Activated CD8-positive, alpha-beta memory T cell treated with anti-CD3 and anti-CD28 coated beads, Interleukin-2, amount 50 U/mL, for 48 hours (primary cell): ENCODE measurements around the gene GNAS-AS1.

Source experiments
- DNase-seq: peaks from one replicate; pipeline ENCODE4 v3.0.0-alpha.2; 2020

GNAS-AS1 gene

DNA sequence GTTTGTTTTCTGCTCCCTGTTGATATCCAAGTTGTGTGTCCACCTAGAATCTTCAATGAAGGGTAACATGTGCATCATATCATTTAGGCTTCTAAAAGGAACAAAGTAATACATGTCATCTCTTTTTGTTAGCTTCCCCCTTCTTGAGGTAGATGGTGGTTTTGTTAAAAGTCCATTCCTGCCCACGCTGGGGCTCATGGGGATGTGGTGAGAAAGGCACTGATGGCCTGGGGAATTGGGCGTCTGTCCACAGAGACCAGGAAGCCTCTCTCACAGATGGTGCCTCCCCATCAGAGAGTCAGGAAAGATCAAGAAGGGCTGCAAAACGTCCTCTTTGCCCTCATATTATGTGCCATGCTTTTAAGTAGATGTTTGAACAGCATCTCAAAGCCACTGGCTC lies 34.3 kb upstream of the GNAS-AS1 start:
- no peak for DNase-seq

DNA sequence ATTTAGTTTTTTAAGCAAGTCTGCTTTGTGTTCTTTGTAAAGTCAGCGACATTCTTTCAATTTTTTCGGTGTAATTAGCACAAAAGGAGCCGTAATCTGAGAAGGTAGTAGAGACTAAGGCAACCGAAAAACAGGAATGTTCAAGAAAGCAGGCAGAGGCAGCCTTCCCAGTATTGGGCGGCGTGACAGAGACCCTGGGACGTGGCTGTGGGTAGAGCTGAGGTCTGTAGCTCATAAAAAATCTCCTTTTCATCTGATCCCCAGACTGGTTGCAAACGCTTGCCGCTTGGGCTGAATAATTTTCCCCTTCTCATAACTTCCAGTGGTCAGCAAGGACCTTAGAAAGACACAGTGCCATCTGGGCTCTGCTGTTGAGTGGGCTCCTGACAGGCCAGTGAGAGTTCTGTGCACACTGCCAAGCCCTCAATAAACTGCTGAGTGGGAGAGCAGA lies 32.6 kb upstream of the GNAS-AS1 start:
- DNase-seq = no peak

DNA sequence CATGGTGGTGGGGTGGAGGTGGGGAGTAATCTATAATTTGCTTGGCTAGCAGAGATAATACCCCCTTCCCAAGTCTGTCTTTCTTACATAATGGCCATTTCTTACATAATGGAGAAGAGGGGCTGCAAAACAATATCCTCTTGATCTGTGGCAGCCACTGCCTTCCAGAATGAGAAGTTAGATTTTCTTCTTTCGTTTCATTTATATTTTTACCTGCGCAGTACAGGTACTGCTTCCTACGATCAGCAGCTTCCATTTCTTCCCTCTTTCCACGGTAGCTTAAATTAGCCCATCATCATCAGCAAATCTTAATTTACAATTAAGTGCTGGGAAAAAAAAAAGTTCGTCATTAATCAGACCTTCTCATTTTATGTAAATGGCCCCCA lies 32.0 kb upstream of the GNAS-AS1 start:
- no peak for DNase-seq

DNA sequence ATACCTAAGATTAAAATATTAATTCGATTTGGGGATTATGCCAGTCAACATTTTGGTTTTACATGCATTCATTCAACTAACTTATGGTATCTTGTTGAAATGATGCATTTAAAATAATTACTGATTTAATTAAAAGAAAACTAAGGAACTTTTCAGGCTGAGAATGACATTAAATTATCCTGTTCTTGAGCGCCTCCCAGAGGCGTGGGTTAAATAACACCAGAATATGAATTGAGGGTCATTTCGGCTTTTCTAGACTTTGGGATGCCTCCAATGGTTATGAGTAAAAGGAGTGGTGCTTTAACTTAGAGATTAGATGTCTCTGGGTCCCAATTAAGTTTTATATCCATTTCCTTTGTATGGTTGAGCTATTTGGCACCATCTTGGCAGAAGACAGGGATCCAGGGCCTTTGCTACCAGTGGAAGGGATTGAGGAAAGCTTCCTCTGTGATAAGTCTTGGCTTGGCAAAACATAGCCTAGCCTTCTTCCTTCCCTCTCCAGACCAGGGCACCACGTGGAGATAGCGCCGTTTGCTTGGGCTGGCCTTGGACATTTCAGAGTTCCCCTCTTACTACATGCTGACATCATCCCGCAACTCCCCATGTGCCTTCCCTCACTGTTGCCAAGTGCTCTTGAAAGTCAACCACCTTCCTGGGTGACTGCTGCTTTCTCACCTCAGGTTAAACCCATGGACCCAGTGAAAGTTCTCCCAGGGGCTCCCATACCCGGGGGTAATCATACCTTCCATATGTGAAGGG lies 30.5 kb upstream of the GNAS-AS1 start:
- no peak for DNase-seq

DNA sequence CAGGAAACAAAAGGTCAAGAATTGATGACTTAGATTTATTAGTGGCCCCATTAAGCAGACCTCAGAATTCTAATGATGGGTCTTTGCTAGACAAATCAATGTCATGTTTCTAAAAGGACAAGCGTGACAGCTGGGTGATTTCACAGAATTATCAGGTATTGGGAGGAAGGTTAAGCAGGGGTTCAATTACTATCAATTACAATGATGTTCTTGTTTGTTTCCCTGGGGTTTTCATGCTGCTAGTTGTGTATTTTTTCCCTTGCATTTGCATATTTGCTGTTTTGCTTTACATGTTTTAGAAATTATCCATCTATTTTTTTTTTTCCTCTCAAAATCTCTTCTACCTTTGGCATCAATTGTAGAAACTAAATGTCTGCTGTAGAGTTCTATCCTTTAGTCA lies 29.7 kb upstream of the GNAS-AS1 start:
- DNase-seq = no peak

DNA sequence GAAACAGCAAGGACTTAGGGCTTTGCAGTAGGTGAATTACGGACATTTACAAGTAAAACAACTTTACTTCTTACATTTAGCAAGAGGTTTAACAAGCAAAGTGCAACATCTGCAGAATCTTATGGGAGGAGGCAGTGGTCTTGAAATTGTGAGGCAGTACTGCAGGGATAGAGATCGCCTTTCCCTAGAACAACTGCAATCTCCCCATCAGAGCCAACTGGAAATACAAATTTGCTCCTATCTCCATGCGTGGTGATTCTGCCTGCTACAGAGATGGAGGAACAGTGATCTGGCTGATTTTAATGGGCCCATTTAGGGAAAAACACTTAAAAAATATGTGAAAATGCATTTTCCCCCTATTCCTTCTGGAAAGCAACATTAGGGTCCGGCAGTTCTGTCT lies 27.7 kb upstream of the GNAS-AS1 start:
- no peak for DNase-seq

DNA sequence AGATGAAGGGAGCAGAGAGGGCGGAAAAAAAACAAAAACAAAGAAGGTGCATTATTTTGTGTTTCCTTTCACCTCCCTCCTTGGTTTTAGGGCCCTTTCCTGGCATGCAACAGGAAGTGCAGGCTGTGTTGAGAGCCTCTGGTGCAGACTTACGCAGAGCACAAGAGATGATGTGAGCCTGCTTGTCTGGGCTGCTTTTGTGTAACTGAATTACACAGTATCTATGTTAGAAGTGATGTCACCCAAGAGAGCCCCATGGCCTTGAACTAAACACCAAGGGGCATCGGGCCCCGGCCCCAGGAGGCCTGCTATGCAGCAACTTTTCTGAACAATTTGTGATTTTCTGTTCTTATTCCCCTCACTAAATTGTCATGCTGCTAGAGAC lies 27.3 kb upstream of the GNAS-AS1 start:
- DNase-seq = no peak

DNA sequence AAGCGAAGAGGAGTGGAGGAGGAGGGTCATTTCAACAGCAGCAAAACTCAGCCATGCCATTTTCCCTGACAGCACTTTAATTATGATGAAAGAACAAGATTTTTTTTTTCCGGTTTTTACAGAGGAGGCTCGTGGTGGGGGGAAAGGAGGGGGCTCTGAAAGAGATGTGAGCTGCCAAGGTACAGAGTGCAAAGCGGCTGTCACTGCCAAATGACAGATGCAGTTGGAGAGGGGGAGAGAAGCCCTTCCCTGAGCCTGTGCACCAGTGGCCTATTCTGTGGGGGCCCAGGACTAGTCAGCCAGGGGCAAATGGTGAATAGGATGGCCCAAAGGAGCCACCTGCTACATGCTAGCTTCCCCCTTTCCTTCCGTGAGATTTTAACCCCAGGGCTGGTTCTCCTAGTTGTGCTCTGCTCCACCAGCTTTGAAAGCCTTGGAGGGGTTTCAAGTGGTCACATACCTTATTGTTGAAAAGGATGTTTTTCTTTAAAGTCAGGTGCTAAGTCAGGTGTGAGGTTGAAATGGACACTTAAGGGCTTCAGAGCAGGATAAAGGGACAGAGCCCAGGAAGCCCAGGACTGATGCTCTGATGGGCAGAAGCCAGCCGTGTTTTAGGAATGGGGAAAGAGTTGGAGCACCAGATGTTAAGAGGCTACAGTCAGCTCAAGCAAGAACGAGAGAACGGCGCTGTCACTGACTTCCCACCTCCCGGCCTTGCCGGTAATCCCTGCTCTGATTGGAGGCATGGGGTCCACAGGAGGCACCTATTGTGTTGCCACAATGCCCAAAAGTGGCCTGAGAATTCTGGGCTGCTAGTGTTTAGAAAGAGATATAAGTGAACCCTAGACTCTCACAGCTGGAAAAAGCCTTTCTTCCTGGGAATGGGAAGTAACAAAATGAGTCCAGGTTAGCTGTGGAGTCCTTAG lies 26.6 kb upstream of the GNAS-AS1 start:
- no peak for DNase-seq

DNA sequence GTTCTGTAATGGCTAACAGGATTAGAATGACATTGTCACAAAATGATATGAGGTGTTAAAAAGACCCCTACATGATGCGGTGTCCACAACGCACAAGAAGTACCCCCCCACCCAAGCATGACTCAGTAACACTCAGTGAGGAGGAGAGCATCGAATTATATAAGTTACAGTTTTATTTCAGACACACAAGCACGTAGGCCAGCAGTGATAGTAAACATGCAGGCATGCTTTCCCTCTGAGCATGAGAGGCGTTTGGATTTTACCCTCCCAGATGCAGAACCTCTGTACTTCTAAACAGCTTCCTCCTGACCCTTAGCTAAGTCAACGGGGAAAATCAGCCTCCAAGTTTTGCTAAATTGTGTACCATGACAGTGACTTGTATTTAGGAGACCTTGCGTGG lies 25.7 kb upstream of the GNAS-AS1 start:
- no peak for DNase-seq

DNA sequence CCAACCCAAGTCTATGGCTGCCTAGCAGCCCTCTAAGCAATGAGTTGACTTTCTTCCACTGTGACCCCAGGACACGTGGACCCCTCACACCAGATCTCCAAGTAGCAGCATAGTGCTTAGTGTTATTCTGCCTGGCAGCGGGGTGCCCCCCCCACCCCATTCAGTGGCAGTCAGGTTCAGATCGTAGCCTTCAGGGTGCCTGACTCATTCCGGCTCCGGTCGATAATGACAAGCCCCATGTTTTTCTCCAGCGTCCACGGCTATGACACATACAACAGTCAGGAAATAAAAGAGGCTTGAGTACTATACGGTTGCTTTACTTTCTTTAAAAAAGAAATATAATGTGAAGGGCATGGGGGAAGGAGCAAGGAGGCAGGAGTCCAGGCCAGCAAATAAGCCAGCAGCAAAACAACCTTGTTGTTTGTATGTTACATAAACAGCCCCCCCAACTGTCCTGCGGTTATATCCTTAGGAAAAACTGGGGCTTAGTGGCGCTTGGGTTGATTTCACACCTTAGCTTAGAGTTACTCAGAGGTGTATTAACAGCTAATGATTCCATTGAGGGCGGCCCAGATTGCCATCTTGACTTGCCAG lies 24.9 kb upstream of the GNAS-AS1 start:
- DNase-seq = no peak

DNA sequence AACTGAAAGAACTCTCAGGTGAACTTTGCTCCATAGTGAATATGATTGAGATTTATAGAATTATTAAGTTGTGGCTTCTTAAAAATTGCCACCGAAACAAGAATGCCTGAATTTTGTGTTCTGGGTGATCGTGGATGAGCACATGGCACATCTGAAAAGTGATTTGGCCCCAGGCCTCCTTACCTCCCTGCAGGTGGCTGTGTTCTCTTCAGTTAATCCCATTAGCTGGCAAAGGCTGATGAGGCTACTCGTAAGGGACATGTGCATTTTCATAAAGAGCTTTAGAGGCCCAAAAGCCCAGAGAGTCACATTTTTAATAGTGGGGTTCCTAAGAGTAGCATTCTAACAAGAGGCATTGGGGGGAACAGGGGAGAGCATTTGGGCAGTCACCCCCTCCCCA lies 24.4 kb upstream of the GNAS-AS1 start:
- DNase-seq = no peak

DNA sequence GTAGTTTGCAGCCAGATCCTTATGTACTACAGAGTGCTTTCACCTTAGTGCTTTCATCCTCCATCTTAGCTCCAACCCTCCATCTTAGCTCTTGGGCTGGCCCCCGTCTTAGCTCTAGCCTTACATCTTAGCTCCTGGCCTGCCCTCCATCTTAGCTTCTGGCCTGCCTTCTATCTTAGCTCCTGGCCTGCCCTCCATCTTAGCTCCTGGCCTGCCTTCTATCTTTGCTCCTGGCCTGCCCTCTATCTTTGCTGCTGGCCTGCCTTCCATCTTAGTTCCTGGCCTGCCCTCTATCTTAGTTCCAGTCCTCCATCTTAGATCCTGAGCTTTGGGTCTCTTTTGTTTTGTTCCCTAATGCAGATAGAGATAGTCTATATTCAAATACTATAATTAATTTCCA lies 23.8 kb upstream of the GNAS-AS1 start:
- DNase-seq = no peak

DNA sequence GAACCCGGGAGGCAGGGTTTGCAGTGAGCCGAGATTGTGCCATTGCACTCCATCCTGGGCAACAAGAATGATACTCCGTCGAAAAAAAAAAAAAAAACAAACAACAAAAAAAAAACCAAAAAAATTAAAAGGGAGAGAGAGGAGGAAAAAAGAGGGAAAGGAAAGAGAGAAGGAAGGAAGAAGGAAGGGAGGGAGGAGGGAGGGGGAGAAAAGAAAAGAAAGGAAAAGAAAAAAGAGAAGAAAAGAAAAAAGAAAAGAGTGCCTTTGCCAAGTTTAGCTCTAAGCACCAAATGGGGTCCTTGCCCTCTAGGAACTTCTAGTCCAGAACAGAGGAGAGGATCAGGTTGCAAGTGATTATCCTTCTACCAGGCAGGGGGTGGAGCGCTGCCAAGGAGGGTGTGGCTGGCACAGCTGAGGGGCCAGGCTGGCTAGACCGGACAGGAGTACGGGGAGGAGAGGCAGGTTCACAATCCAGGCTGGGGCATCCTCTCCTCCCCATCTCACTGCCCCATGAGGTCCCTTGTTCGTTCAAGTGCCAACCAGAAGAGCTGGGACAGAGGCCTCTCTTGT lies 20.9 kb upstream of the GNAS-AS1 start:
- DNase-seq = no peak

DNA sequence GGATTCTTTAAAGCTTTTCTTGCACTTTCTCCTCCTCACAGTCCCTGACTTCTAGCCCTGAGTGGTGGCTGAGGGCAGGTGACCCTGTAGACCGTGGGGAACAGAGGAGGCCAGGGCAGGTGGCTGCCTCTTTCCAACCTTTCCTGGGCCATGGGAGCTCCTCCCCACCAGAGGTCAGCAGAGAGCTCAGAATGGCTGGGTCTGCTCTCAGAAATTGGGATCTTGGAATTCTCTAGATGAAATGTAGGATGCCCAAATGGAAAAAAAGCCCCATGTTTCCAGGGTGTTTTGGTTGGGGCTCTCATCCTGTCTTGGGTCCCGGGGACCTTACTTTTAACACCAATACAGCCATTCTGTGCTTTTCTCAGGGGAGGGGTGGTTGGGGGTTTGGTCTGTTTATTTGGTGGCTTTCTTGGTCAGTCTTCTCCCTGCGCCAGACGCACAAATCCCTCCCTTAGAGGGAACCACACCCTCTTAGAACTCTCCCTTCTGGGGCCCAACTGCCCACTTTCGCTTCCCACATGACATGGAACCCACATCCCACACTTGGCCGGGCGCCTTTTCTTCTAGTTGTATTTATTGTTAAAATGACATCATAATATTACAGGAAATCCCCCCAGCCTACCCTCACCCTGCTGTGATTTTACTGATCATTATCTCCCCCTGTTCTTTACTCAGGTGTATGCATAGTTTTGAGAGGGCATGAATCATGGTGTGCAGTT lies 19.8 kb upstream of the GNAS-AS1 start:
- DNase-seq = peak; percentile 69

DNA sequence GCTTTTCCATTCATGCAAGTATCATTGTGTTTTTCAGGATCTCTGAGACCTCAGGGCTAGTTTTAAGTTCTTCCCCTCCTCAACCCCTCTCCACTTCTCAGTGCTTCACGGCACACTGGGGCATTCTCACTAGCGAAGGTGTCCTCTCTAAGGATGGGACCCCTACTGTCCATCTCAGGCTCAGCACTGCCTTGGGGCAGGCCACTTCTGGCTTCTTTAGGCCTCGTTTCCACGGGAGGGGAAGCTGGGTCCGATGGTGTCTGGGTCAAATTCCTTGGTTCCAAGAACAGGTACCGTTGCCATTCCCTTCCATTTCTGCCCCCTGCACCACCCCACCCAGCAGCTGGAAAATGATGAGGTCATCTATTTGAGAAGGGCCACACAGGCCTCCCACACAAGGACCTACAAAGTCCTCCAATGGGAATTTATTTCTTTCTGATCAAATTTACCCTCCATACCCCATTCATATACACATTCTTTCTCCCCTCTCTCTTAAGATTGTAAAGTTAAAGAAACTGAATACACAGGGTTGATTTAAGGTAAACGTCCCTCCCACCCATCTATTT lies 19.0 kb upstream of the GNAS-AS1 start:
- DNase-seq = no peak

DNA sequence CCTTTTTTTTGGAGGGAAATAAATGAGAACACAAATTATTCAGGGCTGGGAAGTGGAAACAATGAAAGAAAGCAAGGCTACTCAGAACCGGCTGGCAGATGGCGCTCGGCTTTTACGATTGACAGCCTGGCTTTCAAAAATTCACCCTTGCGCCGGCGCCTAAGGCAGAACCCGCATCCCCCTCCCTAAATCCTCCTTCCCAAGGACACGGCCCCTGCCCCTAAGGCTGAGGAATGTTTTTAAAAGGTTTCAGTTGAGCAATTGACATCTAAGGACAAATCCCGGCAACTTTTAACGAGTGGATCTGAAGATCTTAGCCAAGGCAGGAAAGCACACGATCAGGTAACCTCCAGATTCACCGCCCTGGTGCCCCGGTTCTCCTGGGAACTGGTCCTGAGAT lies 18.1 kb upstream of the GNAS-AS1 start:
- DNase-seq = no peak

DNA sequence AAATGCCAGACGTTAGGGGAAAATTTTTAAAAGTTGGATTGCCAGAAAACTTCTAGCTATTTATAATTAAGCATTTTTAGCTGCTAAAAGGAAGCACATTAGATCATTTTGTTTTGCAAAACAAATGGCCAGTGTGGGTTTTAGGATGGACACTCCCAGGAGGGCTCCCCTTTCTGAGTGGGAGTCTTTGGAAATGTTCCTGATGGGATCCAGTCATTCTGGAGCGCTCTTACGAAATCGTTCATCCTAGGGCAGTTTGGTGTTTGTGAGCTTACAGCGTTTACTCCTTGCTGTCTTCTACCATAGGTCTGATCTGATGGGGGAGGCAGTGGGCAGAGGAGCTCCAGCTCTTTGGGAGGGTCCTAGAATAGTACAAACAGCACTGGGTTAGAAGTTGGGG lies 16.5 kb upstream of the GNAS-AS1 start:
- DNase-seq = no peak

DNA sequence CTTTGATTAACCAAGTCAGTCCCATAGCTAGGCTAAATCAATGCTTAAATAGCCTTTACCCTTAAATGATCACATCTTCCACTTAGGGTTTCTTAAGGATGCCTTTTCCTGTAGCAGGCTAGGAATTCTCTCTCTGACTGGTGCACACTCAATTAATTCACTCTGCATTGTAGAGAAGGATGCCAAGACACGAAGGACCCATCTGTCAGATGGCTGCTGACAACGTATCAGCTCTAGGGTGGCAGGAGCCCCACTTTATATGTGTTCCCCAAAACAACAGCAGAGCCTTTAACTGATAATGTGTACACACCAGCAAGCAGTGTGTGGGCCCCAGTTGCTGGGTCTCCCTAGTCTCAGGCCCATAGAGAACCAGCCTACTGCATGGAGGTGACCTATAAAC lies 15.1 kb upstream of the GNAS-AS1 start:
- no peak for DNase-seq

DNA sequence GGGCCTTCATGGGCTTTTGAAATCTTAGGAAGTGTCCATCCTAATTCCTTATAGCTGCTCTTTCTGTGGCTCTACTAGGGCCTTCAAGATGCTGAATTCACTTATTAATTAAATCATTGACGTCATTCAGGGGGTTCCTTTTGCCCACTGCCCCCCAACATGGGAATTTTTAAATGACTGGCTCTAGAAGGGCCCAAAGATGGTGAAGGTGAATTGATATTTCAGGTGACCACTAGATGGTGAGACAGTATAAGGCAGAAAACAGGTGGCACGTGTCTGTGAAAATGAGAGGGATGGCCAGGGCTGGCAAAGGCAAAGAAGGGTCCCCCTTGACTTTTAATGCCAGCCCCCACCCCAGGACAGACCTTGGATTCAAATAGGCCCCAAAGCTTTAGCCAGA lies 13.6 kb upstream of the GNAS-AS1 start:
- no peak for DNase-seq

DNA sequence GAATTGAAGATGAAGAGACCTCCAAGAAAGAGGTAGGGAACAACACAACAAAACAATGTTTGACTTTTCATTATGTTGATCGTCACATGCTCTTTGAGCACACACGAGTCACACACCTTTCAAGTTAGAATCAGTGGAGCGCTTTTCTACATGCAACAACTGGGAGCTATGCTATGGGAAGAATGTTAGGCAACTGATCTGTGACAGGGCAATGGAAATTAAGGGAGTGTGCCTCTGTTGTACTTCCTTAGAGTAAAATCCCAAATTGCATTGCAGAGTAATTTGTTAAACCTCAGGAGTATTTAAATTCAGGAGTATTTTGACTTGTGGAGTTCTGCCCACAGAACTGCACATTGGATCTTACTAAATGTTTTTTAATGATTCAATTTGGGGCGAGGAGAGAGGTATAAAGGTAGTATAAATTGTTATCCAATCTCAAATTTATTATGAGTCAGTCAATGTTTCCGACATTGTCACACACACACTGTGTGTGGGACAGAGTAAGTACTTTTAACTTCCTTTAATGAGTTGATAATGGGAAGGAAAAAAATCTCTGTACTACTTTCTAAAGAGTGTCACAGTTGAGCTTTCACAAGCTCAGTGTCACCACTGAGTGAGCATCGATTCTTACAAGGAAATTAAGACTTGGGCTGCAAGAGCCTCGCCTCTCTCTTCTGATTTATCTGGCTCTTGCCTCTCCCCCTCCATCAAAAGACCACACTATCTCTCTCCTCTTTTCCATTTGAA lies 12.5 kb upstream of the GNAS-AS1 start:
- DNase-seq = no peak

DNA sequence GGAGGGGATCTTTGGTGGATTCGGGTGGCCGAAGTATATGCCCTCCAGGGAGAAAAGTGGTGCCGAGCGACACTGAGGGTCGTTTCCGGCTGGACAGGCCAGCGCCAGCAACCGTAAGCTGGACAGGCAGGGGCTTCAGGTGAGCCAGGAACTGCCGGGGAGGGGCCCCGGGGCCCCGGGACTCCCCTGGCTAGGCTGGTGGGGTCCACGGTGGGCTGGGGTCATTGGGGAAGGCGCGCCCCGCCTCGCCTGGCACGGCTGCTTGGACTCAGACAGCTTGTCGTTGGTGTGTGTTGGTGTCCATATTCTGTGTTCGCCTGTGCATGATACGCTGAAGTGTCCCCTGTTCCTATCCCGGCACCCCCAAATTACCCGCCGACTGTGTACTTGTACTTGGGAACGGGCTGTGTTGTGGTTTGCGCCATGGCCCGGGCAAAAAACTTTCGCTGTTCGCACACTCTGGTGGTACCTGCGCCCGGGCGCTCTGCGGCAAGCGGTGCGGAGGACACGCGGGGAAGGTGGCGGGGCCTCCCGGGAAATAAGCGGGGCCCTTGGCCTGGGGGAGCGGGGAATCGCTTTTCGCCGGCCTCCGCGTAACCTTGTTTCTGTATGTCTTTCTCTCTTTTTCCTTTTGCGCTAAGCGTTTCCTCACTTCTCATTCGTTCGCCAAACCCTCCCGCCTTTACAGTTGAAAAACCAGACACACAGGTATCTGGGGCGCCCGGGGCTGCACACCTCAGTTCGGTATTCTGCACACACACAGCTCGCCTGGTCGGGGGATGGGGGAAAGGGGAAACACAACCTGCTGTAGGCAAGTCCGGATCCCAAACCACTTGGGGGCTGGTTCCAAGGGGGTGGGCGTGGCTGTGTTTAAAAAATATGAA lies 5.0 kb upstream of the GNAS-AS1 start:
- no peak for DNase-seq
